ENCODE data around the gene MGRN1.

- TF ChIP-seq CTCF (IDR thresholded peaks at IDR 0.05; ENCODE audit: borderline replicate concordance, extremely low read depth, low read length, poor library complexity, severe bottlenecking): no peak
- no peak for TF ChIP-seq EZH2 (IDR thresholded peaks at IDR 0.05; ENCODE audit: borderline replicate concordance, low read depth, low read length, severe bottlenecking)
These were observed 105.2 kb downstream of the MGRN1 start for GRCh38 chr16:4729876-4730275.
